Lower leg skin (tissue), 4 donors: ENCODE results near the gene IER2. TPM values are rescaled to one million over a fixed set of nuclear protein-coding genes. Genes with fewer than 3 reads are reported as not detected.

Experiments used
- DNase-seq, 2 donors: peaks; one replicate each; pipeline ENCODE4 v3.0.0-alpha.2; 2019; ENCODE audit warnings: low spot score in 2 of 2
- H3K4me3 ChIP-seq: fragments of 200-600 bp; sonication (generic); 2 replicates; pipeline ENCODE4 v1.5.1; 2017; ENCODE audit warnings: mild to moderate bottlenecking, low read depth; ENCODE audit not compliant: poor library complexity, severe bottlenecking
- CTCF ChIP-seq, 3 donors: fragments of 450-650 bp; IDR thresholded peaks; one replicate each; pipeline ENCODE4 v1.5.1; 2016; ENCODE audit warnings: antibody characterized with exemption in 3 of 3, mild to moderate bottlenecking in 3 of 3, moderate library complexity in 2 of 3
- POLR2A ChIP-seq, 2 donors: fragments of 450-650 bp; IDR thresholded peaks; one replicate each; pipeline ENCODE4 v1.6.1; 2016 to 2017; ENCODE audit warnings: antibody characterized with exemption in 2 of 2, mild to moderate bottlenecking in 1 of 2, moderate library complexity in 1 of 2
- WGBS, 2 donors: methylation state at CpG; one replicate each; pipeline ENCODE4 v1.1.5; 2018; 5-methylcytosine and 5-hydroxymethylcytosine counted together
- intact Hi-C: fragments of 100-400 bp; cut with DNase I; formaldehyde crosslinking; loops from one replicate; pipeline ENCODE4 v1.15.0; 2023; ENCODE audit warnings: low total_unique reads
- total RNA-seq, 4 donors: library from RNA; depleted of rRNA; stranded (reverse); fragments of >200 nt; gene quantifications; one replicate each; pipeline ENCODE4 v1.1.0, GENCODE V29; 2016

The IER2 gene
- total RNA-seq, 4 donors from 2014 or later: 118 to 146 (median 130) TPM

- TF ChIP-seq POLR2A (IDR thresholded peaks at IDR 0.05) (no peak), CTCF (IDR thresholded peaks at IDR 0.05) (no peak)
- no peak overlapping the region for H3K4me3 ChIP-seq
- WGBS, 2 donors: 74 to 77% methylated on average over 10 of the region's 10 CpGs
- intact Hi-C loops: no loop called here
- no peak for DNase-seq
Measured at GRCh38 chr19:13120817-13121216, 29.4 kb upstream of the IER2 start.

DNA sequence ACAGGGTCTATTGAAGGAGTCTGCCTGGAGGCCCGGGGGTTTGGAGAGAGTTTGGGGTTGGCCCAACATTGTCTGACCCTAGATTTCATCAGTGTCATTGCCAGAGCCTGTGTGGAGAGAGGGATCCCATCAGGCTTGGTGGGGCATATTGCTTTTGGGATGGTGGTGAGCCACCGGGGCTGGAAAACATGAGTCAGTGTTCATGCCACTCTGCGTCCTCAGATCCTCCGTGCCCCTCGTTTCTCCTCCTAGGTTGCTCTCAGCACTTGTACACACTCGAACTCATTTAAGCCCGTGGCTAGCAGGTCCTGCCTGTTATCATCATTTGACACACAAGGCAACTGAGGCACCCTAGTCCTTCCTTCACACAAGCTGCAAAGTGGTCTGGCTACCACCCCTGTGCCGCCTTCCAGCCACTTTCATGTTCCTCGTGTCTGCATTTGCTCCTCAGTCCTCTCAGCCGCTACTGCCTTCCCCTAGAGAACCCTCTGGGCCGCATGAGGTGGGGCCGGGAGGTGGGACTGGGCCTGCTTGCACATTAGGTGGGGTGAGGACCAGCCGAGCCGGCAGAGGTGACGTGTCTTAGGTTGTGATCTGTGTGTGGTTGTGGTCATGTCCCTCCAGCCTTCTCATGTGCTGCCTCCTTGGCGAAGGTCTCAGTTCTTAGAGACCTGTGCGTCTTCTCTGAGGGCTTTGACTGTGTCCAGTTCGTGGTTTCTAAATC lies 28.5 kb upstream of the IER2 start:
- no peak overlapping the region for H3K4me3 ChIP-seq
- DNase-seq: no peak
- intact Hi-C loops: no loop called here
- no peak for TF ChIP-seq CTCF (IDR thresholded peaks at IDR 0.05)
- no peak for TF ChIP-seq POLR2A (IDR thresholded peaks at IDR 0.05)
- 80 to 82% methylated on average over 18 of the region's 18 CpGs for WGBS, 2 donors

DNA sequence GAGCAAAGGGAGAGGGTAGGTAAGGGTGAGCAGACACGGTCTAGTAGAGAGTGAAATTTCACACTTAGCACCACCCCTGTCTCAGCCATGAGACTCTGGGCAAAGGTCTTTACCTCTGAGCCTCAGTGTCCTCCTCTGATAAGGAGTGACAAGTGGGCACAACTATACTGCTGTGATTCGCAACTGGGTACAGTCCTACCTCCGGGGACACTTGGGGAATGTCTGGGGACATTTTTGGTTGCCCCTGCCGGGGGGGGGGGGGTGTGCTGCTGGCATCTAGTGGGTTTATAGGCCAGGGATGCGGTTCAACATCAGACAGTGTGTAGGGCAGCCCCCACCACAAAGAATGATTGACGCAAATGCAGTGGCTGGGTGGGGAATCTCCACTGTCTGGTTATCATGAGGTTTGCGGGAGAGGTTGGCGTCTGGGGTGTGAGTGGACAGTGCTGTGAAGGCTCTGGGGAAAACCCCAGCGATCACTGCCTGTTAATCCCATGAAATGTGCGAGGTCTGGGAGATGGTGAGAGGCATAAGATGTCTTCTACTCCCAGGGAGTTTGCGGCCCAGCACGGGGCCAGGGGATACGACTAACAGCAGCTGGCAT lies 27.8 kb upstream of the IER2 start:
- DNase-seq: no peak
- intact Hi-C loops: no loop called here
- no peak for TF ChIP-seq CTCF (IDR thresholded peaks at IDR 0.05)
- no peak for TF ChIP-seq POLR2A (IDR thresholded peaks at IDR 0.05)
- no peak overlapping the region for H3K4me3 ChIP-seq
- 85 to 92% methylated on average over 13 of the region's 13 CpGs for WGBS, 2 donors

- TF ChIP-seq POLR2A (IDR thresholded peaks at IDR 0.05) (no peak), CTCF (IDR thresholded peaks at IDR 0.05) (no peak)
- H3K4me3 ChIP-seq: no peak overlapping the region
- 87 to 95% methylated on average over 20 of the region's 20 CpGs for WGBS, 2 donors
- no peak for DNase-seq
- intact Hi-C loops: no loop called here
Measured at GRCh38 chr19:13122980-13123957, 26.9 kb upstream of the IER2 start.

DNA sequence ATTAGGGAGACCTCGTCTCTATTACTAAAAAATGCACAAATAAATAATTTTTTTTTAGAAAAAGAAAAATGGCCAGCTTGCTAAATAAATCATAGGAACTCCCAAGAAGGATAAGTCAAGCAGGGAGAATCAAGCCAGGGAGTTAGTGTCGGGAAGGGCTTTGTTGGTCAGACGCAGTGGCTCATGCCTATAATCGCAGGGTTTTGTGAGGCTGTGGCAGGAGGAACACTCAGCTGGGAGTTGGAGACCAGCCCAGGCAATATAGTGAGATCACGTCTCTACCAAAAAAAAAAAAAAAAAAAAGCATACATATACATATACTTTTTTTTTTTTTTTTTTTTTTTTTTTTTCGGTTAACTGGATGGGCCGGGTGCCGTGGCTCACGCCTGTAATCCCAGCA lies 23.2 kb upstream of the IER2 start:
- 82 to 88% methylated on average over 9 of the region's 9 CpGs for whole genome bisulfite sequencing, 2 donors
- intact Hi-C loops: no loop called here
- H3K4me3 ChIP-seq: no peak overlapping the region
- no peak for DNase-seq
- no peak for TF ChIP-seq CTCF (IDR thresholded peaks at IDR 0.05)
- TF ChIP-seq POLR2A (IDR thresholded peaks at IDR 0.05): no peak
